ENCODE measurements around the gene AKR1D1. TPM values are rescaled to one million over a fixed set of nuclear protein-coding genes. Genes with fewer than 3 reads are reported as not detected.

Gene AKR1D1
- total RNA-seq, 3 donors from 2014 or later, result not detected

GRCh38 chr7:138115047-138115446 lies 38.8 kb downstream of the AKR1D1 start:
- TF ChIP-seq, protein P1, sequence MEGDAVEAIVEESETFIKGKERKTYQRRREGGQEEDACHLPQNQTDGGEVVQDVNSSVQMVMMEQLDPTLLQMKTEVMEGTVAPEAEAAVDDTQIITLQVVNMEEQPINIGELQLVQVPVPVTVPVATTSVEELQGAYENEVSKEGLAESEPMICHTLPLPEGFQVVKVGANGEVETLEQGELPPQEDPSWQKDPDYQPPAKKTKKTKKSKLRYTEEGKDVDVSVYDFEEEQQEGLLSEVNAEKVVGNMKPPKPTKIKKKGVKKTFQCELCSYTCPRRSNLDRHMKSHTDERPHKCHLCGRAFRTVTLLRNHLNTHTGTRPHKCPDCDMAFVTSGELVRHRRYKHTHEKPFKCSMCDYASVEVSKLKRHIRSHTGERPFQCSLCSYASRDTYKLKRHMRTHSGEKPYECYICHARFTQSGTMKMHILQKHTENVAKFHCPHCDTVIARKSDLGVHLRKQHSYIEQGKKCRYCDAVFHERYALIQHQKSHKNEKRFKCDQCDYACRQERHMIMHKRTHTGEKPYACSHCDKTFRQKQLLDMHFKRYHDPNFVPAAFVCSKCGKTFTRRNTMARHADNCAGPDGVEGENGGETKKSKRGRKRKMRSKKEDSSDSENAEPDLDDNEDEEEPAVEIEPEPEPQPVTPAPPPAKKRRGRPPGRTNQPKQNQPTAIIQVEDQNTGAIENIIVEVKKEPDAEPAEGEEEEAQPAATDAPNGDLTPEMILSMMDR (IDR thresholded peaks at IDR 0.05), result no peak
- DNase-seq, result no peak
- Histone ChIP-seq H3K4me3 (no peak overlapping the region), H3K9me3 (no peaks in the 10 kb centered on the region), H3K4me1 (ENCODE audit: low read depth) (no peaks in the 10 kb centered on the region), H3K36me3 (ENCODE audit: low read depth) (no peaks in the 10 kb centered on the region)
- no peak for ATAC-seq
- intact Hi-C loops (cut with DNase I, micrococcal nuclease), result no loop called here

GRCh38 chr7:138116141-138116540 lies 39.9 kb downstream of the AKR1D1 start:
- intact Hi-C loops (cut with DNase I, micrococcal nuclease), result no loop called here
- no peak for DNase-seq

GRCh38 chr7:138116892-138117291 lies 40.6 kb downstream of the AKR1D1 start:
- ATAC-seq (no peak), DNase-seq (no peak)
- TF ChIP-seq, protein P1 (IDR thresholded peaks at IDR 0.05), result no peak
- intact Hi-C loops (cut with DNase I, micrococcal nuclease), result no loop called here
- no peaks in the 10 kb centered on the region for H3K4me1 ChIP-seq (ENCODE audit: low read depth)
- no peaks in the 10 kb centered on the region for H3K9me3 ChIP-seq
- no peak overlapping the region for H3K4me3 ChIP-seq
- no peaks in the 10 kb centered on the region for H3K36me3 ChIP-seq (ENCODE audit: low read depth)

More at GRCh38 chr7:138116141-138116540, 39.9 kb downstream of the AKR1D1 start:
- TF ChIP-seq, protein P1 (IDR thresholded peaks at IDR 0.05), result no peak
- Histone ChIP-seq H3K9me3 (no peaks in the 10 kb centered on the region), H3K4me1 (ENCODE audit: low read depth) (no peaks in the 10 kb centered on the region), H3K4me3 (no peak overlapping the region), H3K36me3 (ENCODE audit: low read depth) (no peaks in the 10 kb centered on the region)
- no peak for ATAC-seq

DNA sequence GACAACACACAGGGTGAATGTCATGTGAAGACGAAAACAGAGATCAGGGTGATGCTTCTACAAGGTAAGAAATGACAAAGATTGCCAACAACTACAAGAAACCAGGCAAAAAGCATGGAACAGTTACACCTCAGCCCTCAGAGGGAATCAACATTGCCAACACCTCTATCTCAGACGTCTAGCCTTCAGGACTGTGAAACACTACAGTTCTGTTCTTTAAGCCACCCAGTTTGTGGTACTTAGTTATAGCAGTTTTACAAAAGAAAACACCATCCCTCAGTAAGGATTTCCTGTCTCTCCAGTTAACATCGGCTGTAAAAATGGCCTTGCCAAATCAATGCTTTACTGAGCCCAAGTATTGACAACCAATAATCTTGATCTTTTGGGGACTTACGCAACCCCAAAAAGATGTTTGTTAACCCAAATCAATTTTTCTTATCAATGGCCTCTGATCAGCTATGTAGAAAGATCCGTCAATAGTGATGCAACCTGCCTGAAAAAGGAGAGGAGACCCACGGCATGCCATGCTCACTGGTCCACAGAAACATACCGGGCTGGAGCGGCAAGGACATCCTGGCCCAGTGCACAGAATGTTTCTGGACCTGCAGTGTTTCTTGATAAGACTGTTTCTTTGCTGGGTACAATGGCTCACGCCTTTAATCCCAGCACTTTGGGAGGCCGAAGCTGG lies 44.0 kb downstream of the AKR1D1 start:
- DNase-seq, result no peak
- TF ChIP-seq, protein P1 (IDR thresholded peaks at IDR 0.05), result no peak
- H3K9me3 ChIP-seq, result no peaks in the 10 kb centered on the region
- H3K36me3 ChIP-seq (ENCODE audit: low read depth), result no peaks in the 10 kb centered on the region
- no peak overlapping the region for H3K4me3 ChIP-seq
- H3K4me1 ChIP-seq (ENCODE audit: low read depth), result no peaks in the 10 kb centered on the region
- intact Hi-C loops (cut with DNase I, micrococcal nuclease), result no loop called here
- ATAC-seq, result no peak

DNA sequence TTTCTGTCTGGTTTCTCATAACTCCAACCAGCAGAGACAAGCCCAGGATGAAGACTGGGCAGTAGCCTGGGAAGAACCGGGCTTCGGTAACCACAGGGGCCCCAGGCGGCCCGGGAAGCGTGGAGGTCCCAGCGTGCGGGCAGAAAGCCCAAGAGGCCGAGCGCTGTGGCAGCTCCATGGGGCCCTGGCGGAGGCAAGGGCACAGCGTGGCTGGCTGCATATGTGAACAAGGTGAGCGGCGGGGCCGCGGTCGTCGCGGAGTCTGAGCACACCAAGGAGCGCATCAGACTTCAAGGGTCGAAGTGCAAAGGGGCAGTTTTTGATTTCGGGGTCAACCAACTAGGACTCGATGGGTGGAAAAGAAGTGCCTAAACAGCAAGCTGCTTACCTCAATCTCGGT lies 45.9 kb downstream of the AKR1D1 start:
- Histone ChIP-seq H3K4me1 (ENCODE audit: low read depth) (no peaks in the 10 kb centered on the region), H3K36me3 (ENCODE audit: low read depth) (no peaks in the 10 kb centered on the region), H3K4me3 (no peak overlapping the region), H3K9me3 (no peaks in the 10 kb centered on the region)
- no peak for DNase-seq
- no peak for ATAC-seq
- TF ChIP-seq, protein P1 (IDR thresholded peaks at IDR 0.05), result no peak
- intact Hi-C loops (cut with DNase I, micrococcal nuclease), result no loop called here

Measured in mucosa of descending colon (tissue), 3 donors.